Osteoblast (primary cell): ENCODE data around the gene SPEF2. TPM values are rescaled to one million over a fixed set of nuclear protein-coding genes. Genes with fewer than 3 reads are reported as not detected.

Experiments
- DNase-seq: peaks from one replicate; pipeline ENCODE4 v3.0.0; 2011; ENCODE audit warnings: low spot score, mixed read lengths; ENCODE audit not compliant: insufficient read length; ENCODE audit errors: missing footprints
- H2AFZ ChIP-seq: 2 replicates; pipeline ENCODE4 v1.6.0; 2011; ENCODE audit warnings: mild to moderate bottlenecking, low read length
- H3K27ac ChIP-seq: 2 replicates; pipeline ENCODE4 v1.5.1; 2011; ENCODE audit warnings: mild to moderate bottlenecking, low read depth, low read length, moderate library complexity
- H3K27me3 ChIP-seq: 2 replicates; pipeline ENCODE4 v1.6.0; 2012; ENCODE audit warnings: mild to moderate bottlenecking, control low read depth, inconsistent platforms, low read length, moderate library complexity; ENCODE audit not compliant: insufficient read depth
- H3K36me3 ChIP-seq: 2 replicates; pipeline ENCODE4 v1.5.1; 2011; ENCODE audit warnings: mild to moderate bottlenecking, low read length, control low read depth, moderate library complexity; ENCODE audit not compliant: insufficient read depth
- H3K4me1 ChIP-seq: 2 replicates; pipeline ENCODE4 v1.5.1; 2011; ENCODE audit warnings: mild to moderate bottlenecking, low read length, control low read depth, moderate library complexity; ENCODE audit not compliant: insufficient read depth
- H3K4me2 ChIP-seq: 2 replicates; pipeline ENCODE4 v1.6.0; 2011; ENCODE audit warnings: mild to moderate bottlenecking, low read length; ENCODE audit not compliant: insufficient read depth
- H3K4me3 ChIP-seq: fragments of 200-600 bp; sonication (generic); 3 replicates; pipeline ENCODE4 v1.5.1; 2012; ENCODE audit warnings: mild to moderate bottlenecking, low read length, inconsistent platforms; ENCODE audit not compliant: insufficient read depth
- H3K79me2 ChIP-seq: 2 replicates; pipeline ENCODE4 v1.6.0; 2012; ENCODE audit warnings: mild to moderate bottlenecking, low read length, control low read depth, inconsistent platforms; ENCODE audit not compliant: insufficient read depth
- H3K9me3 ChIP-seq: 2 replicates; pipeline ENCODE4 v1.5.1; 2011; ENCODE audit warnings: low read depth, low read length, control low read depth
- H4K20me1 ChIP-seq: 2 replicates; pipeline ENCODE4 v1.6.0; 2012; ENCODE audit warnings: mild to moderate bottlenecking, low read length, control low read depth; ENCODE audit not compliant: insufficient read depth
- CTCF ChIP-seq: IDR thresholded peaks from 2 replicates; pipeline ENCODE4 v1.5.1; 2011; ENCODE audit warnings: mild to moderate bottlenecking, low read depth, low read length, moderate library complexity; ENCODE audit errors: extremely low read depth
- total RNA-seq: library from RNA; depleted of rRNA; stranded (reverse); fragments of >200 nt; gene quantifications from 2 replicates; pipeline ENCODE4 v1.2.3, GENCODE V29; 2012

The SPEF2 gene
- total RNA-seq, 1 donor: 7.2 TPM

GRCh38 chr5:35799181-35799580 is 181.5 kb downstream of the SPEF2 start:
- no peak overlapping the region for H3K27ac ChIP-seq
- H3K79me2 ChIP-seq: no peaks in the 10 kb centered on the region
- no peak overlapping the region for H3K4me3 ChIP-seq
- no peaks in the 10 kb centered on the region for H3K9me3 ChIP-seq
- H3K36me3 ChIP-seq: no peaks in the 10 kb centered on the region
- no peak overlapping the region for H2AFZ ChIP-seq
- H4K20me1 ChIP-seq: no peaks in the 10 kb centered on the region
- no peak for TF ChIP-seq CTCF
- no peak for DNase-seq
- H3K4me2 ChIP-seq: no peak overlapping the region
- peaks cover 10% of the 10 kb centered on the region for H3K4me1 ChIP-seq
- H3K27me3 ChIP-seq: no peaks in the 10 kb centered on the region

- no peaks in the 10 kb centered on the region for H3K79me2 ChIP-seq
- no peak overlapping the region for H3K27ac ChIP-seq
- H3K4me1 ChIP-seq: peaks cover 10% of the 10 kb centered on the region
- TF ChIP-seq CTCF: no peak
- H2AFZ ChIP-seq: no peak overlapping the region
- H3K4me2 ChIP-seq: no peak overlapping the region
- no peak for DNase-seq
- no peaks in the 10 kb centered on the region for H3K27me3 ChIP-seq
- no peaks in the 10 kb centered on the region for H3K9me3 ChIP-seq
- no peaks in the 10 kb centered on the region for H4K20me1 ChIP-seq
- H3K4me3 ChIP-seq: no peak overlapping the region
- no peaks in the 10 kb centered on the region for H3K36me3 ChIP-seq
Observed at GRCh38 chr5:35799753-35800152, 182.1 kb downstream of the SPEF2 start.

GRCh38 chr5:35803191-35803651 is 185.6 kb downstream of the SPEF2 start:
- H3K9me3 ChIP-seq: no peaks in the 10 kb centered on the region
- no peaks in the 10 kb centered on the region for H3K27me3 ChIP-seq
- peaks cover 10% of the 10 kb centered on the region for H3K4me1 ChIP-seq
- peak overlapping the region; percentile 83 for H2AFZ ChIP-seq
- no peaks in the 10 kb centered on the region for H3K36me3 ChIP-seq
- no peak overlapping the region for H3K4me3 ChIP-seq
- DNase-seq: peak; percentile 49
- no peak for TF ChIP-seq CTCF
- no peak overlapping the region for H3K4me2 ChIP-seq
- no peak overlapping the region for H3K27ac ChIP-seq
- H4K20me1 ChIP-seq: no peaks in the 10 kb centered on the region
- H3K79me2 ChIP-seq: no peaks in the 10 kb centered on the region

GRCh38 chr5:35804201-35804653 is 186.6 kb downstream of the SPEF2 start:
- Histone ChIP-seq H3K4me3 (no peak overlapping the region), H3K4me2 (no peak overlapping the region), H2AFZ (no peak overlapping the region), H3K79me2 (no peaks in the 10 kb centered on the region), H3K4me1 (peaks cover 10% of the 10 kb centered on the region), H3K36me3 (no peaks in the 10 kb centered on the region), H3K27ac (no peak overlapping the region), H4K20me1 (no peaks in the 10 kb centered on the region), H3K9me3 (no peaks in the 10 kb centered on the region), H3K27me3 (no peaks in the 10 kb centered on the region)
- TF ChIP-seq CTCF: no peak
- no peak for DNase-seq
